Stimulated activated CD4-positive, alpha-beta T cell treated with anti-CD3 and anti-CD28 coated beads, Interleukin-12 subunit alpha, Interleukin-12 subunit beta, amount 100 ng/mL, for 4 hours (primary cell): ENCODE measurements around the gene RBM19.

Experiments
- DNase-seq: peaks from one replicate; pipeline ENCODE4 v3.0.0-alpha.2; 2020

Gene RBM19

GRCh38 chr12:113899042-113899560 lies 67.0 kb downstream of the RBM19 start:
- DNase-seq, result no peak

GRCh38 chr12:113898466-113898865 lies 67.7 kb downstream of the RBM19 start:
- DNase-seq, result no peak

- DNase-seq, result no peak
Observed at GRCh38 chr12:113897406-113897805, 68.7 kb downstream of the RBM19 start.

- DNase-seq, result no peak
Observed at GRCh38 chr12:113896841-113897240, 69.3 kb downstream of the RBM19 start.

GRCh38 chr12:113896194-113896593 lies 69.9 kb downstream of the RBM19 start:
- no peak for DNase-seq

GRCh38 chr12:113895176-113895575 lies 70.9 kb downstream of the RBM19 start:
- no peak for DNase-seq

GRCh38 chr12:113894697-113895096 lies 71.4 kb downstream of the RBM19 start:
- no peak for DNase-seq

- DNase-seq, result no peak
Observed at GRCh38 chr12:113893221-113893620, 72.9 kb downstream of the RBM19 start.

- DNase-seq, result no peak
Observed at GRCh38 chr12:113892556-113892955, 73.6 kb downstream of the RBM19 start.

- no peak for DNase-seq
Observed at GRCh38 chr12:113891739-113892520, 74.2 kb downstream of the RBM19 start.

- no peak for DNase-seq
Observed at GRCh38 chr12:113891167-113891692, 74.9 kb downstream of the RBM19 start.

GRCh38 chr12:113889891-113890581 lies 76.1 kb downstream of the RBM19 start:
- DNase-seq, result no peak

- no peak for DNase-seq
Observed at GRCh38 chr12:113889076-113889475, 77.0 kb downstream of the RBM19 start.

GRCh38 chr12:113888435-113888834 lies 77.7 kb downstream of the RBM19 start:
- no peak for DNase-seq

GRCh38 chr12:113887906-113888305 lies 78.2 kb downstream of the RBM19 start:
- no peak for DNase-seq

GRCh38 chr12:113886721-113887120 lies 79.4 kb downstream of the RBM19 start:
- DNase-seq, result no peak

- DNase-seq, result no peak
Observed at GRCh38 chr12:113884392-113884791, 81.7 kb downstream of the RBM19 start.

GRCh38 chr12:113882690-113883089 lies 83.4 kb downstream of the RBM19 start:
- no peak for DNase-seq

- no peak for DNase-seq
Observed at GRCh38 chr12:113880988-113881962, 84.8 kb downstream of the RBM19 start.

GRCh38 chr12:113880326-113880725 lies 85.8 kb downstream of the RBM19 start:
- DNase-seq, result no peak

- DNase-seq, result no peak
Observed at GRCh38 chr12:113879658-113880057, 86.5 kb downstream of the RBM19 start.

- no peak for DNase-seq
Observed at GRCh38 chr12:113877607-113878006, 88.5 kb downstream of the RBM19 start.

GRCh38 chr12:113876160-113876559 lies 90.0 kb downstream of the RBM19 start:
- DNase-seq, result no peak
